WTC11 (cell line): ENCODE measurements around the gene TUBB.
A peak's percentile ranks its signal among the peaks of the same experiment; 100 is the strongest.

Experiments
- IRF2 ChIP-seq: sonication (generic); formaldehyde crosslinking; IDR thresholded peaks from 2 replicates; pipeline ENCODE4 v1.8.0; 2022; ENCODE audit warnings: low read depth, missing genetic modification reagents, borderline replicate concordance
- JUN ChIP-seq: sonication (generic); formaldehyde crosslinking; IDR thresholded peaks from 2 replicates; pipeline ENCODE4 v1.8.0; 2023; ENCODE audit warnings: mild to moderate bottlenecking, missing genetic modification reagents
- MXD4 ChIP-seq: fragments of 250-450 bp; sonication (Bioruptor Pico); IDR thresholded peaks from 2 replicates; pipeline ENCODE4 v1.8.0; 2021; ENCODE audit warnings: mild to moderate bottlenecking, moderate library complexity, borderline replicate concordance
- NR1H2 ChIP-seq: sonication (generic); formaldehyde crosslinking; IDR thresholded peaks from 2 replicates; pipeline ENCODE4 v1.9.0; 2021; ENCODE audit warnings: mild to moderate bottlenecking, moderate library complexity, missing genetic modification reagents
- TF ChIP-seq, protein P1 (sequence below): sonication (generic); formaldehyde crosslinking; IDR thresholded peaks from 2 replicates; pipeline ENCODE4 v1.8.0; 2022; ENCODE audit warnings: mild to moderate bottlenecking, missing genetic modification reagents
- TF ChIP-seq, protein P2 (sequence below): sonication (generic); formaldehyde crosslinking; IDR thresholded peaks from 2 replicates; pipeline ENCODE4 v1.8.0; 2023; ENCODE audit warnings: mild to moderate bottlenecking, missing genetic modification reagents
- TF ChIP-seq, protein P3 (sequence below): fragments of 250-450 bp; sonication (Bioruptor Pico); IDR thresholded peaks from 2 replicates; pipeline ENCODE4 v1.9.0; 2021; ENCODE audit warnings: mild to moderate bottlenecking
- TF ChIP-seq, protein P4 (sequence below): fragments of 200-600 bp; IDR thresholded peaks from 2 replicates; pipeline ENCODE4 v1.8.0; 2022; ENCODE audit warnings: antibody characterized with exemption

DNA sequence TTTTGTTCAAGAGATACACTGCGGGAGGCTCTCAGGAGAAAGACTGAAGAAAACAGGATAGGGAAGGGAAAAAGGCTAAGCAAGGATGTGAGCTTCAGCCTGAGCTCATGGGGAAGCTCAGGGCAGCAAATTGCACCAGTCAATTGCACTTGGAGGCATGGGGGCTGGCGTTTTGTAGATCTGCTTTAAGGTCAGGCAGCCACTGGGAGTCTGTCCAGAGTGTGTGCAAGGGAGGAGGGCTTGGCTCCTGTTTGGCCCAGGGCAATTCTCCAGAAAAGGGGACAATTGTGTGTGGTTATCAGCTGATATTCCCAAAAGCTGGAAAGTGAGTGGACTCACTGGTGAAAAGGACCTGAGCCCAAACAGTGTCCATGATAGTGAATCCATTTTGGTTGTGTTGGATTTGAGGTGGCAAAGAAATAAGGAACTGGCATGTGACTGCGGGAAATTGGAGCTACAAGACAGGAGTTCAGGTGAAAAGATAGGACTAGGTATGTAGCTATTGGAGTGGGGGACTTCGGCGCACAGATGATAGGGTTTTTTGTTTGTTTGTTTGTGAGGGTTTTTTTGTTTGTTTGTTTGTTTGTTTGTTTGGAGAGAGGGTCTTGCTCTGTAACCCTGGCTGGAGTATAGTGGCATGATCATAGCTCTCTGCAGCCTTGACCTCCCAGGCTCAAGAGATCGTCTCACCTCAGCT lies 46.5 kb downstream of the TUBB start:
- TF ChIP-seq, protein P1, sequence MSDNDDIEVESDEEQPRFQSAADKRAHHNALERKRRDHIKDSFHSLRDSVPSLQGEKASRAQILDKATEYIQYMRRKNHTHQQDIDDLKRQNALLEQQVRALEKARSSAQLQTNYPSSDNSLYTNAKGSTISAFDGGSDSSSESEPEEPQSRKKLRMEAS (CRISPR knock-in tag), result peak; percentile 42; the same call in 1 of the 2 replicates
- TF ChIP-seq, protein P2, sequence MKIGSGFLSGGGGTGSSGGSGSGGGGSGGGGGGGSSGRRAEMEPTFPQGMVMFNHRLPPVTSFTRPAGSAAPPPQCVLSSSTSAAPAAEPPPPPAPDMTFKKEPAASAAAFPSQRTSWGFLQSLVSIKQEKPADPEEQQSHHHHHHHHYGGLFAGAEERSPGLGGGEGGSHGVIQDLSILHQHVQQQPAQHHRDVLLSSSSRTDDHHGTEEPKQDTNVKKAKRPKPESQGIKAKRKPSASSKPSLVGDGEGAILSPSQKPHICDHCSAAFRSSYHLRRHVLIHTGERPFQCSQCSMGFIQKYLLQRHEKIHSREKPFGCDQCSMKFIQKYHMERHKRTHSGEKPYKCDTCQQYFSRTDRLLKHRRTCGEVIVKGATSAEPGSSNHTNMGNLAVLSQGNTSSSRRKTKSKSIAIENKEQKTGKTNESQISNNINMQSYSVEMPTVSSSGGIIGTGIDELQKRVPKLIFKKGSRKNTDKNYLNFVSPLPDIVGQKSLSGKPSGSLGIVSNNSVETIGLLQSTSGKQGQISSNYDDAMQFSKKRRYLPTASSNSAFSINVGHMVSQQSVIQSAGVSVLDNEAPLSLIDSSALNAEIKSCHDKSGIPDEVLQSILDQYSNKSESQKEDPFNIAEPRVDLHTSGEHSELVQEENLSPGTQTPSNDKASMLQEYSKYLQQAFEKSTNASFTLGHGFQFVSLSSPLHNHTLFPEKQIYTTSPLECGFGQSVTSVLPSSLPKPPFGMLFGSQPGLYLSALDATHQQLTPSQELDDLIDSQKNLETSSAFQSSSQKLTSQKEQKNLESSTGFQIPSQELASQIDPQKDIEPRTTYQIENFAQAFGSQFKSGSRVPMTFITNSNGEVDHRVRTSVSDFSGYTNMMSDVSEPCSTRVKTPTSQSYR (CRISPR knock-in tag), result no peak
- no peak for TF ChIP-seq MXD4 (CRISPR knock-in tag)
- TF ChIP-seq, protein P3, sequence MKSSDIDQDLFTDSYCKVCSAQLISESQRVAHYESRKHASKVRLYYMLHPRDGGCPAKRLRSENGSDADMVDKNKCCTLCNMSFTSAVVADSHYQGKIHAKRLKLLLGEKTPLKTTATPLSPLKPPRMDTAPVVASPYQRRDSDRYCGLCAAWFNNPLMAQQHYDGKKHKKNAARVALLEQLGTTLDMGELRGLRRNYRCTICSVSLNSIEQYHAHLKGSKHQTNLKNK (CRISPR knock-in tag), result no peak
- TF ChIP-seq JUN (CRISPR knock-in tag), result no peak
- TF ChIP-seq IRF2 (CRISPR knock-in tag), result no peak
- no peak for TF ChIP-seq NR1H2 (CRISPR knock-in tag)
- TF ChIP-seq, protein P4, sequence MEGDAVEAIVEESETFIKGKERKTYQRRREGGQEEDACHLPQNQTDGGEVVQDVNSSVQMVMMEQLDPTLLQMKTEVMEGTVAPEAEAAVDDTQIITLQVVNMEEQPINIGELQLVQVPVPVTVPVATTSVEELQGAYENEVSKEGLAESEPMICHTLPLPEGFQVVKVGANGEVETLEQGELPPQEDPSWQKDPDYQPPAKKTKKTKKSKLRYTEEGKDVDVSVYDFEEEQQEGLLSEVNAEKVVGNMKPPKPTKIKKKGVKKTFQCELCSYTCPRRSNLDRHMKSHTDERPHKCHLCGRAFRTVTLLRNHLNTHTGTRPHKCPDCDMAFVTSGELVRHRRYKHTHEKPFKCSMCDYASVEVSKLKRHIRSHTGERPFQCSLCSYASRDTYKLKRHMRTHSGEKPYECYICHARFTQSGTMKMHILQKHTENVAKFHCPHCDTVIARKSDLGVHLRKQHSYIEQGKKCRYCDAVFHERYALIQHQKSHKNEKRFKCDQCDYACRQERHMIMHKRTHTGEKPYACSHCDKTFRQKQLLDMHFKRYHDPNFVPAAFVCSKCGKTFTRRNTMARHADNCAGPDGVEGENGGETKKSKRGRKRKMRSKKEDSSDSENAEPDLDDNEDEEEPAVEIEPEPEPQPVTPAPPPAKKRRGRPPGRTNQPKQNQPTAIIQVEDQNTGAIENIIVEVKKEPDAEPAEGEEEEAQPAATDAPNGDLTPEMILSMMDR, result no peak
